Gastrocnemius medialis (tissue), 4 donors: ENCODE results near the gene EHD3. TPM values are rescaled to one million over a fixed set of nuclear protein-coding genes. Genes with fewer than 3 reads are reported as not detected.

Experiments used
- ATAC-seq, 2 donors: fragments of 150-250 bp; one replicate each; pipeline ENCODE4 v1.9.1; 2016
- DNase-seq, 2 donors: peaks; one replicate each; pipeline ENCODE4 v3.0.0-alpha.2; 2019
- H3K27ac ChIP-seq, 4 donors: fragments of 200-600 bp; sonication (generic); 1 replicate in 1 of 4; 2 replicates in 3 of 4; pipeline ENCODE4 v1.5.1; 2016 to 2018; ENCODE audit warnings: mild to moderate bottlenecking in 2 of 4, moderate library complexity in 1 of 4
- H3K27me3 ChIP-seq, 3 donors: fragments of 200-600 bp; sonication (generic) in 2 of 3; 1 replicate in 1 of 3; 2 replicates in 2 of 3; pipeline versions ENCODE4 v1.5.1 to v1.6.0; 2016 to 2019; ENCODE audit warnings: mild to moderate bottlenecking in 1 of 3, moderate library complexity in 1 of 3
- H3K36me3 ChIP-seq, 2 donors: fragments of 200-600 bp; sonication (generic) in 1 of 2; one replicate each; pipeline ENCODE4 v1.5.1; 2017 to 2018
- H3K4me1 ChIP-seq, 2 donors: fragments of 200-600 bp; sonication (generic) in 1 of 2; one replicate each; pipeline ENCODE4 v1.5.1; 2016 to 2017; ENCODE audit warnings: mild to moderate bottlenecking in 2 of 2
- H3K4me3 ChIP-seq, 4 donors: fragments of 200-600 bp; sonication (generic) in 3 of 4; 1 replicate in 1 of 4; 2 replicates in 3 of 4; pipeline ENCODE4 v1.5.1; 2016 to 2019; ENCODE audit warnings: mild to moderate bottlenecking in 2 of 4
- H3K9me3 ChIP-seq, 3 donors: fragments of 200-600 bp; sonication (generic) in 2 of 3; 1 replicate in 1 of 3; 2 replicates in 2 of 3; pipeline ENCODE4 v1.5.1; 2016 to 2019
- POLR2A ChIP-seq, 2 donors: fragments of 450-650 bp; IDR thresholded peaks; one replicate each; pipeline ENCODE4 v1.6.1; 2017; ENCODE audit warnings: antibody characterized with exemption in 2 of 2, mild to moderate bottlenecking in 2 of 2, moderate library complexity in 2 of 2
- in situ Hi-C, 4 donors: fragments of 200-750 bp; cut with MboI; loops; one replicate each; pipeline versions ENCODE4 v1.15.0 to v1.8.0; 2017; ENCODE audit warnings: low sequenced_read_pairs in 4 of 4
- intact Hi-C: fragments of 100-400 bp; cut with DNase I; formaldehyde crosslinking; loops from one replicate; pipeline ENCODE4 v1.15.1; 2023; ENCODE audit warnings: low total_unique reads
- total RNA-seq, 4 donors: library from RNA; depleted of rRNA; stranded (reverse); fragments of >200 nt; gene quantifications; one replicate each; pipeline versions ENCODE4 v1.1.0 to v1.2.3, GENCODE V29; 2016
- TF ChIP-seq, protein P1 (sequence below), 5 experiments: fragments of 450-650 bp in 3 of 5; fragments of 200-600 bp in 2 of 5; sonication (generic) in 2 of 5; IDR thresholded peaks in 4 of 5; conservative IDR thresholded peaks in 1 of 5; 1 replicate in 4 of 5; 2 replicates in 1 of 5; pipeline ENCODE4 v1.5.1; 2016 to 2019; ENCODE audit warnings: antibody characterized with exemption in 5 of 5, mild to moderate bottlenecking in 3 of 5, moderate library complexity in 3 of 5

EHD3 gene
- total RNA-seq, 4 donors from 2014 or later = 1.5 to 3.1 (median 2.1) TPM

DNA sequence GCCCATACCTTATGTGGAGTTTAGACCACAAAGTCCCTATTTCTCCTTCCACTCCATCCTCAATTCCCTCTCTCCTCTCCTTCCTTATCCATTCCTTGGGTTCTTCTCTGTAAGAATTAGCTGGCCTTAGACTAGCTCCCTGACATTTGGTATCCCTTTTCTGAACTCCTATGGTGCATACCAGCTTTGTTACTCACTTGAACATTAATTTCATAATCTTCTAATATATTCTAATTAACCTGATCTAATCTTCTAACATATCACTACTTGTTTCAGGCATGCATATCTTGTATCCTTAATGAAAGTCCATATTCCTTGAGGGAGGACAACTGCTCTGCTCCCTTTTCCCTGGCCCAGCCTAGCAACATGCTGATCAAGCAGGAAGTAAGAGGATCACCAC is 66.4 kb downstream of the EHD3 start:
- peaks cover 20 to 27% of the 10 kb centered on the region in 2 donors for H3K4me1 ChIP-seq
- H3K27ac ChIP-seq = no peak overlapping the region
- H3K36me3 ChIP-seq = no peaks in the 10 kb centered on the region
- DNase-seq (no peak), ATAC-seq (no peak)
- no peaks in the 10 kb centered on the region for H3K27me3 ChIP-seq
- TF ChIP-seq, protein P1, sequence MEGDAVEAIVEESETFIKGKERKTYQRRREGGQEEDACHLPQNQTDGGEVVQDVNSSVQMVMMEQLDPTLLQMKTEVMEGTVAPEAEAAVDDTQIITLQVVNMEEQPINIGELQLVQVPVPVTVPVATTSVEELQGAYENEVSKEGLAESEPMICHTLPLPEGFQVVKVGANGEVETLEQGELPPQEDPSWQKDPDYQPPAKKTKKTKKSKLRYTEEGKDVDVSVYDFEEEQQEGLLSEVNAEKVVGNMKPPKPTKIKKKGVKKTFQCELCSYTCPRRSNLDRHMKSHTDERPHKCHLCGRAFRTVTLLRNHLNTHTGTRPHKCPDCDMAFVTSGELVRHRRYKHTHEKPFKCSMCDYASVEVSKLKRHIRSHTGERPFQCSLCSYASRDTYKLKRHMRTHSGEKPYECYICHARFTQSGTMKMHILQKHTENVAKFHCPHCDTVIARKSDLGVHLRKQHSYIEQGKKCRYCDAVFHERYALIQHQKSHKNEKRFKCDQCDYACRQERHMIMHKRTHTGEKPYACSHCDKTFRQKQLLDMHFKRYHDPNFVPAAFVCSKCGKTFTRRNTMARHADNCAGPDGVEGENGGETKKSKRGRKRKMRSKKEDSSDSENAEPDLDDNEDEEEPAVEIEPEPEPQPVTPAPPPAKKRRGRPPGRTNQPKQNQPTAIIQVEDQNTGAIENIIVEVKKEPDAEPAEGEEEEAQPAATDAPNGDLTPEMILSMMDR (IDR thresholded peaks at IDR 0.05 in 4 of 5, conservative IDR thresholded peaks at IDR 0.05 in 1 of 5) = no peak
- TF ChIP-seq POLR2A (IDR thresholded peaks at IDR 0.05) = no peak
- no peak overlapping the region for H3K4me3 ChIP-seq
- no peaks in the 10 kb centered on the region for H3K9me3 ChIP-seq
- intact Hi-C loops (no loop called here), in situ Hi-C loops (no loop called here)

DNA sequence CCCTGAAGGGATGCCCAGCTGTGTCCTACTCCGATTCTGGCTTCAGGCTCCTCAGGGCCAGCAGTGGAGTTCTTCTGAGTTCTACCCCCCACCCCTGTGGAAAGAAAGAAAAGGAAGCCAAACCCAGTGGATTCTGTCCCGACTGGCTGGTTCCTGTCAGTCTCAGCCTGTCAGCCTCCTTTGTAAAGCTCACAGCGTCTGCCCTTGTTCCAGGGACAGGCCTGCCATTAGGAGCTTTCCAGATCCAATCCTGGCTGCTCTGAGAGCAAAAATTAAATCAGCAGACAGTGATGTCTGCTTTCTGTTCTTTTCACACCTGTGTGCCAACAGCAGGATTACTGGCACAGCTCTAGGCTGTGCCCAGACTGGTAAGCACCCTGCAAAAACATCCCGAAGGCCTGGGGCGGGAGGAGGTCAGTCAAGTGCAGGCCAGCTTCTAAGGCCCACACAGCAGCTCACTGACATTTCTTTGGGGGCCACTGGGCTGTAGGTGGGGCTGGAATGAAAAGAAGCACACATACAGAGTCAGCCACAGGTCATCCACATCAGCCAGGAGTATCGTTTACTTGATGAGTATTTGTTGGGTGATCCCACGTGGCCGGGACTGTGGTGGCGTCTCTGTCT is 69.1 kb downstream of the EHD3 start:
- DNase-seq = no peak
- TF ChIP-seq, protein P1 (IDR thresholded peaks at IDR 0.05 in 4 of 5, conservative IDR thresholded peaks at IDR 0.05 in 1 of 5) = no peak
- no peak for TF ChIP-seq POLR2A (IDR thresholded peaks at IDR 0.05)
- ATAC-seq = no peak
- in situ Hi-C loops (no loop called here), intact Hi-C loops (no loop called here)
- Histone ChIP-seq H3K27ac (no peak overlapping the region), H3K9me3 (no peaks in the 10 kb centered on the region), H3K4me3 (no peak overlapping the region), H3K36me3 (no peaks in the 10 kb centered on the region), H3K4me1 (peaks cover 0 to under 1% of the 10 kb centered on the region in 2 donors), H3K27me3 (no peaks in the 10 kb centered on the region)

DNA sequence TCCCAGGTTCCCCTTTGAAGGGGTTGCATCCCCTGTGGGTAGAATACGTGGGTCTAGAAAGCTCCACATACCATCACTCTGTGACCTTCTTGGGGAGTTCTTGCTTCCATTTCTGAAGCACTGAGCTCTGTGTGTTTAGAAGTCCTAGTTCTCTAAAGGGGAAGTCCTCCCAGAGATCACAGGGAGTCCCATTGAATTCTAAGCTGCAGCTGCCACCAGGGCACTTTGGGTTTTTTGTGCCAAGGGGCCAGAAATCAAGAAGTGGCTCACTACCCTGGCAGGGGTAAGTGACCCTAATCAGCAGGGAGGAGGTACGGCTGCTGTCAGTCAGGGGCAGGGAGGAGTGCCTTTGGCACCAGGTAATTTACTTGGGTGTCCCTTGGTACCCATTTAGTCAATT is 70.9 kb downstream of the EHD3 start:
- H3K36me3 ChIP-seq = no peaks in the 10 kb centered on the region
- H3K27ac ChIP-seq = no peak overlapping the region
- intact Hi-C loops (no loop called here), in situ Hi-C loops (no loop called here)
- TF ChIP-seq POLR2A (IDR thresholded peaks at IDR 0.05) = no peak
- TF ChIP-seq, protein P1 (IDR thresholded peaks at IDR 0.05 in 4 of 5, conservative IDR thresholded peaks at IDR 0.05 in 1 of 5) = no peak
- no peaks in the 10 kb centered on the region for H3K9me3 ChIP-seq
- H3K4me1 ChIP-seq = no peaks in the 10 kb centered on the region
- DNase-seq = no peak
- H3K4me3 ChIP-seq = no peak overlapping the region
- no peak for ATAC-seq
- no peaks in the 10 kb centered on the region for H3K27me3 ChIP-seq

DNA sequence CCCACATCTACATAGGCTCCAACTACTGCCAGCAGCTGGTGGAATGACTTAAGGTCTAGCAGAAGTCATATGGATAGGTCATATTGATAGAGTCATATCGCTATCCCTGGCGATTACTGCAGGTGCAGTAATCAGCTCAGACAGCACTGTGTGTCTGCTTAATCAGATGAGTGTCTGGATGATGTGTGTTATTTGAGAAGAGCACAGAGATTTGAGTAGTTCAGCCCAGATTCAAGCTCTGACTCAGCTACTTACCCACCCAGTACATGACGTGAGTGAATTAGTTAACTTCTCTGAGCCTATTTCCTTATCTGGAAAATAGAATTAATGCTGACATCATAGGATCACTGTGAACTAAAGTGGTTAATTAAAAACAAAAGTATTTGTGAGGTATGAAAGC is 78.9 kb downstream of the EHD3 start:
- no peaks in the 10 kb centered on the region for H3K36me3 ChIP-seq
- ATAC-seq = no peak
- in situ Hi-C loops = no loop called here
- no peak overlapping the region for H3K27ac ChIP-seq
- no peaks in the 10 kb centered on the region for H3K9me3 ChIP-seq
- H3K4me3 ChIP-seq = no peak overlapping the region
- no peaks in the 10 kb centered on the region for H3K4me1 ChIP-seq
- intact Hi-C loops = no loop called here
- DNase-seq = no peak
- no peaks in the 10 kb centered on the region for H3K27me3 ChIP-seq
- TF ChIP-seq, protein P1 (IDR thresholded peaks at IDR 0.05 in 4 of 5, conservative IDR thresholded peaks at IDR 0.05 in 1 of 5) = no peak
- TF ChIP-seq POLR2A (IDR thresholded peaks at IDR 0.05) = no peak

DNA sequence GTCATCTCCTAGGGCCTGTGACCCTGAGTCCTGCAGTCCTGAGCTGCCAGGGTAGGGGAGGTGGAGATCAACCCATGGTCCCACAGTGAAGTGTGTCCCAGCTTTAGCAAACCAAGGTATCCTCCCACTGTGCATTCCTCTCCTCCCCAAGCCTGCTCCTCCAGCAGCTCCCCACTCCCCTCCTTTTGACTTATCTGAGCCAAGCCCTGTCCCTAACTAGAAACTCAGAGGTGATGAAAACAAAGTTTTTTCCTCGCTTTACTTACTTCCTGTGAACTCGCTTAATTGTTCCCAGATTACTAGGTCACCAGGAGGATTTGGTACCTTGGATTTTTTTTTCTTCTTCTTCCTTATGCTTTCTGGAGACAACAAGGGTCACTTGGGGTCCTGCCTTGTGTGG is 80.8 kb downstream of the EHD3 start:
- no peak overlapping the region for H3K27ac ChIP-seq
- H3K4me3 ChIP-seq = no peak overlapping the region
- H3K36me3 ChIP-seq = no peaks in the 10 kb centered on the region
- no peaks in the 10 kb centered on the region for H3K27me3 ChIP-seq
- in situ Hi-C loops = no loop called here
- ATAC-seq = no peak
- DNase-seq = no peak
- no peaks in the 10 kb centered on the region for H3K9me3 ChIP-seq
- TF ChIP-seq, protein P1 (IDR thresholded peaks at IDR 0.05 in 4 of 5, conservative IDR thresholded peaks at IDR 0.05 in 1 of 5) = no peak
- no peak for TF ChIP-seq POLR2A (IDR thresholded peaks at IDR 0.05)
- peaks cover 0 to 3% of the 10 kb centered on the region in 2 donors for H3K4me1 ChIP-seq
- intact Hi-C loops = no loop called here
